ENCODE measurements around the gene FBL.

DNA sequence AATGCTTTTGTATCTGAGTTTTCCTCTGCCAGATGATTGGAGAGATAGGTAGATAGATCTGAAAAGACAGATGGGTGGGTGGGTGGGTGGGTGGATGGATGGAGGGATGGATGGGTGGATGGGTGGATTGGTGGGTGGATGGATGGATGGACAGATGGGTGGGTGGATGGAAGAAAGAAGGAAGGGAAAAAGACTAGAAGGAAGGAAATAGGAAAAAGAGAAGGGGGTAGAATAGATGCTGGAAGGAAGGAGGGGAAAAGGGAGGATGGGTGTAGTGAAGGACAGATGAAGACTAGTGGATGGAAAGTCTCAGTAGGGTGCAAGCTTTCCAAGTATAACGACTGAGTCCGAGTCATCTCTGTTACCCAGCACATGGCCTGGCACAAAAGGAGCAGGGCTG is 19.0 kb upstream of the FBL start:
- TF ChIP-seq, protein P1, sequence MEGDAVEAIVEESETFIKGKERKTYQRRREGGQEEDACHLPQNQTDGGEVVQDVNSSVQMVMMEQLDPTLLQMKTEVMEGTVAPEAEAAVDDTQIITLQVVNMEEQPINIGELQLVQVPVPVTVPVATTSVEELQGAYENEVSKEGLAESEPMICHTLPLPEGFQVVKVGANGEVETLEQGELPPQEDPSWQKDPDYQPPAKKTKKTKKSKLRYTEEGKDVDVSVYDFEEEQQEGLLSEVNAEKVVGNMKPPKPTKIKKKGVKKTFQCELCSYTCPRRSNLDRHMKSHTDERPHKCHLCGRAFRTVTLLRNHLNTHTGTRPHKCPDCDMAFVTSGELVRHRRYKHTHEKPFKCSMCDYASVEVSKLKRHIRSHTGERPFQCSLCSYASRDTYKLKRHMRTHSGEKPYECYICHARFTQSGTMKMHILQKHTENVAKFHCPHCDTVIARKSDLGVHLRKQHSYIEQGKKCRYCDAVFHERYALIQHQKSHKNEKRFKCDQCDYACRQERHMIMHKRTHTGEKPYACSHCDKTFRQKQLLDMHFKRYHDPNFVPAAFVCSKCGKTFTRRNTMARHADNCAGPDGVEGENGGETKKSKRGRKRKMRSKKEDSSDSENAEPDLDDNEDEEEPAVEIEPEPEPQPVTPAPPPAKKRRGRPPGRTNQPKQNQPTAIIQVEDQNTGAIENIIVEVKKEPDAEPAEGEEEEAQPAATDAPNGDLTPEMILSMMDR (IDR thresholded peaks at IDR 0.05; ENCODE audit: insufficient read depth, low read depth, low read length) = no peak
- TF ChIP-seq EZH2 (IDR thresholded peaks at IDR 0.05; ENCODE audit: insufficient read depth, low read length) = no peak

All from astrocyte (in vitro differentiated cells and primary cell).